Mesendoderm (in vitro differentiated cells): Measurements from ENCODE around the gene PRSS2.

ENCODE experiments used
- DNase-seq: peaks from one replicate; pipeline ENCODE4 v3.0.0; 2013
- H2AK5ac ChIP-seq: 2 replicates; pipeline ENCODE4 v1.6.1; 2013; ENCODE audit warnings: low read length, inconsistent platforms
- H2BK120ac ChIP-seq: 2 replicates; pipeline ENCODE4 v1.6.1; 2013; ENCODE audit warnings: low read depth, mild to moderate bottlenecking, low read length, moderate library complexity, mixed read lengths
- H2BK15ac ChIP-seq: replicated peaks from 2 replicates; pipeline ENCODE4 v1.6.1; 2013; ENCODE audit warnings: low read depth, mild to moderate bottlenecking, moderate library complexity
- H2BK5ac ChIP-seq: 2 replicates; pipeline ENCODE4 v1.6.1; 2013; ENCODE audit warnings: low read length, inconsistent platforms
- H3K18ac ChIP-seq: 2 replicates; pipeline ENCODE4 v1.6.1; 2013; ENCODE audit warnings: mild to moderate bottlenecking, low read length, mixed read lengths
- H3K23ac ChIP-seq: one replicate; pipeline ENCODE4 v1.6.1; 2013; ENCODE audit warnings: low read length
- H3K27ac ChIP-seq: 2 replicates; pipeline ENCODE4 v1.5.1; 2013; ENCODE audit warnings: low read depth, mild to moderate bottlenecking, inconsistent platforms, low read length, moderate library complexity
- H3K27me3 ChIP-seq: 2 replicates; pipeline ENCODE4 v1.6.1; 2013; ENCODE audit warnings: low read length, control low read depth, mild to moderate bottlenecking, inconsistent platforms; ENCODE audit not compliant: insufficient read depth, poor library complexity
- H3K36me3 ChIP-seq: 2 replicates; pipeline ENCODE4 v1.6.1; 2013; ENCODE audit warnings: low read length, inconsistent platforms; ENCODE audit not compliant: control insufficient read depth, insufficient read depth
- H3K4ac ChIP-seq: one replicate; pipeline ENCODE4 v1.6.1; 2013; ENCODE audit warnings: low read depth, mild to moderate bottlenecking, low read length, moderate library complexity
- H3K4me1 ChIP-seq: 2 replicates; pipeline ENCODE4 v1.6.1; 2013; ENCODE audit warnings: low read depth, low read length, inconsistent platforms; ENCODE audit not compliant: control insufficient read depth
- H3K4me2 ChIP-seq: 2 replicates; pipeline ENCODE4 v1.6.1; 2013; ENCODE audit warnings: low read length
- H3K4me3 ChIP-seq: 2 replicates; pipeline ENCODE4 v1.5.1; 2013; ENCODE audit warnings: mild to moderate bottlenecking, low read length
- H3K56ac ChIP-seq: one replicate; pipeline ENCODE4 v1.6.1; 2013; ENCODE audit warnings: low read length
- H3K79me1 ChIP-seq: 2 replicates; pipeline ENCODE4 v1.6.1; 2013; ENCODE audit warnings: low read length, inconsistent platforms
- H3K79me2 ChIP-seq: 2 replicates; pipeline ENCODE4 v1.6.1; 2013; ENCODE audit warnings: mild to moderate bottlenecking, low read length; ENCODE audit not compliant: control insufficient read depth, insufficient read depth
- H3K9ac ChIP-seq: 2 replicates; pipeline ENCODE4 v1.6.1; 2013; ENCODE audit warnings: low read length, inconsistent platforms
- H4K5ac ChIP-seq: one replicate; pipeline ENCODE4 v1.6.1; 2013; ENCODE audit warnings: low read length
- H4K8ac ChIP-seq: one replicate; pipeline ENCODE4 v1.6.1; 2013; ENCODE audit warnings: low read depth, mild to moderate bottlenecking, control low read depth, low read length, moderate library complexity
- WGBS: extraction: QIAGEN DNeasy Blood & Tissue Kit; methylation state at CpG from one replicate; pipeline ENCODE4 v1.1.7; 2013; ENCODE audit warnings: low lambda C conversion rate, missing lambda C conversion rate; ENCODE audit not compliant: insufficient coverage; ENCODE audit errors: extremely low coverage; 5-methylcytosine and 5-hydroxymethylcytosine counted together

PRSS2 gene

DNA sequence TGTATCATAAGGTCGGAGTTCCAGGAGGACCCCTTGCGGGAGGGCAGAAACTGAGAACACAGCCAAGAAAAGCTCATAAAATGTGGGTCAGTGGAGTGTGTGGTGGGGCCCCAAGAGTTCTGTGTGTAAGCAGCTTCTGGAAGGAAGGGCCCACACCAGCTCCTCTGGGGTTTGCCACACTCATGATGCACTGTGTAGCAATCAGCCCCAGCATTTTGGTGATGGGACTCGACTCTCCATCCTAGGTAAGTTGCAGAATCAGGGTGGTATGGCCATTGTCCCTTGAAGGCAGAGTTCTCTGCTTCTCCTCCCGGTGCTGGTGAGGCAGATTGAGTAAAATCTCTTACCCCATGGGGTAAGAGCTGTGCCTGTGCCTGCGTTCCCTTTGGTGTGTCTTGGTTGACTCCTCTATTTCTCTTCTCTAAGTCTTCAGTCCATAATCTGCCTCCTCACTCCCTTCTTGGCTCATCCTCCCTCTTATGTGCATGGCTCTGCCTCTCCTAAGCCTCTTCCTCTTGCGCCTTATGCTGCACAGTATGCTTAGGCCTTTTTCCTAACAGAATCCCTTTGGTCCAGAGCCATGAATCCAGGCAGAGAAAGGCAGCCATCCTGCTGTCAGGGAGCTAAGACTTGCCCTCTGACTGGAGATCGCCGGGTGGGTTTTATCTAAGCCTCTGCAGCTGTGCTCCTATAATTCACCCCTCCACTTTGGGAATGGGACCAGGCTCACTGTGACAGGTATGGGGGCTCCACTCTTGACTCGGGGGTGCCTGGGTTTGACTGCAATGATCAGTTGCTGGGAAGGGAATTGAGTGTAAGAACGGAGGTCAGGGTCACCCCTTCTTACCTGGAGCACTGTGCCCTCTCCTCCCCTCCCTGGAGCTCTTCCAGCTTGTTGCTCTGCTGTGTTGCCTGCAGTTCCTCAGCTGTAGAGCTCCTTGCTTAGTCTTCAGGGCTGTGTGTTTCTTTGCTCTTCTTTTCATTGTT lies 17.8 kb downstream of the PRSS2 start:
- no peak overlapping the region for H2BK120ac ChIP-seq
- no peak overlapping the region for H3K23ac ChIP-seq
- H4K5ac ChIP-seq, result no peak overlapping the region
- no peak overlapping the region for H3K4me2 ChIP-seq
- WGBS, result no CpG with 5 or more reads among the region's 10 CpGs
- no peak overlapping the region for H3K18ac ChIP-seq
- no peaks in the 10 kb centered on the region for H3K36me3 ChIP-seq
- no peak overlapping the region for H2BK5ac ChIP-seq
- no peak overlapping the region for H2AK5ac ChIP-seq
- no peak overlapping the region for H3K56ac ChIP-seq
- no peak overlapping the region for H3K9ac ChIP-seq
- no peak overlapping the region for H3K4ac ChIP-seq
- H2BK15ac ChIP-seq, result no peak overlapping the region
- no peaks in the 10 kb centered on the region for H3K79me2 ChIP-seq
- no peak for DNase-seq
- no peaks in the 10 kb centered on the region for H3K4me1 ChIP-seq
- H3K79me1 ChIP-seq, result no peaks in the 10 kb centered on the region
- H3K27me3 ChIP-seq, result no peaks in the 10 kb centered on the region
- H4K8ac ChIP-seq, result no peak overlapping the region
- no peak overlapping the region for H3K4me3 ChIP-seq
- H3K27ac ChIP-seq, result no peak overlapping the region

DNA sequence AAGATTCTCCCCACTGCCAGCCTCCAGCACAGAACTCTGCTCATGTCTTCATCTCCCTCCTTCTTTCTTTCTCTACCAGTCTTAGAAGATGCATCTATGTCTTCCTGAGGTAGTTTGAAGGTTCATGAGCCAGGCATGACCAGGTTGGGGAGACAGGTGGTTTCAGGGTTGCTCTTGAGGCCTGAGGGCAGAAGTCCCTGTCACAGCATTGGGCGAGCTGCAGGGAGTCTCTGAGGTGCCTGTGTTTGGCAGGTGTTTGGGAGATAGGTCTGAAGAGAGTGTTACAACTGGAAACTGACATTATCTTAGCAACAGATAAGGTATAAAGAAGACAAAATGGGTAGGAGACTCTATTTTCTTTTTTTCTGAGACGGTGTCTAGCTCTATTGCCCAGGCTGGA lies 18.7 kb downstream of the PRSS2 start:
- no peaks in the 10 kb centered on the region for H3K79me1 ChIP-seq
- H3K36me3 ChIP-seq, result no peaks in the 10 kb centered on the region
- no peak overlapping the region for H3K4ac ChIP-seq
- no peak overlapping the region for H4K5ac ChIP-seq
- no peaks in the 10 kb centered on the region for H3K4me1 ChIP-seq
- no peak overlapping the region for H3K4me2 ChIP-seq
- no peak for DNase-seq
- H3K9ac ChIP-seq, result no peak overlapping the region
- no peak overlapping the region for H3K27ac ChIP-seq
- no peak overlapping the region for H3K56ac ChIP-seq
- WGBS, result no CpG with 5 or more reads among the region's 2 CpGs
- no peak overlapping the region for H3K23ac ChIP-seq
- H2BK5ac ChIP-seq, result no peak overlapping the region
- H3K4me3 ChIP-seq, result no peak overlapping the region
- H2AK5ac ChIP-seq, result no peak overlapping the region
- no peak overlapping the region for H2BK120ac ChIP-seq
- H3K18ac ChIP-seq, result no peak overlapping the region
- no peak overlapping the region for H4K8ac ChIP-seq
- no peak overlapping the region for H2BK15ac ChIP-seq
- no peaks in the 10 kb centered on the region for H3K27me3 ChIP-seq
- H3K79me2 ChIP-seq, result no peaks in the 10 kb centered on the region

GRCh38 chr7:142790056-142790455 lies 19.3 kb downstream of the PRSS2 start:
- Histone ChIP-seq H3K27me3 (no peaks in the 10 kb centered on the region), H3K56ac (no peak overlapping the region), H3K36me3 (no peaks in the 10 kb centered on the region), H3K4me2 (no peak overlapping the region), H2BK15ac (no peak overlapping the region), H3K9ac (no peak overlapping the region), H4K5ac (no peak overlapping the region), H2BK120ac (no peak overlapping the region), H4K8ac (no peak overlapping the region), H3K79me1 (no peaks in the 10 kb centered on the region), H3K4ac (no peak overlapping the region), H2AK5ac (no peak overlapping the region), H3K79me2 (no peaks in the 10 kb centered on the region), H2BK5ac (no peak overlapping the region), H3K18ac (no peak overlapping the region), H3K4me1 (no peaks in the 10 kb centered on the region), H3K23ac (no peak overlapping the region), H3K4me3 (no peak overlapping the region), H3K27ac (no peak overlapping the region)
- WGBS, result no CpG with 5 or more reads among the region's 3 CpGs
- DNase-seq, result no peak

DNA sequence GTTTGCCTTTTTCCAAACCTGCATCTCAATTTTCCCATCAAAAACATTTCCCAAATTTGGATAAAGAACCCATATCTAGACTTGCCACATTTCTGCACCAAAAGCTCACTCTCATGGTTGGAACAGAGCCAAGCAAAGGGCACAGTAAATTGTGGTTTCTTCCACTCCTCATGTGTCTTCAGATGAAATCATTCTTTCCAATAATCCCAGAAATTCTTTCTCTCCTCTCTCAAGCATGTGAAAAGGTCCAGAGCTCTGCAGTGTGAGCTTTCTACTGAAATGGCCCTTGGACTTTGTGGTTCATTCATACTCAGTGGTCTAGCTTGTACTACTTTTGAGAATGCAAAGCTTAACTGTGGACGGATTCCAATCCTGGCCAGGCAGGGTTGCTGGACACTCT lies 19.8 kb downstream of the PRSS2 start:
- WGBS, result no CpG with 5 or more reads among the region's 1 CpG
- no peak overlapping the region for H3K4ac ChIP-seq
- H3K27me3 ChIP-seq, result no peaks in the 10 kb centered on the region
- no peak overlapping the region for H3K56ac ChIP-seq
- H3K79me2 ChIP-seq, result no peaks in the 10 kb centered on the region
- H3K9ac ChIP-seq, result no peak overlapping the region
- no peak overlapping the region for H4K5ac ChIP-seq
- H2AK5ac ChIP-seq, result no peak overlapping the region
- H4K8ac ChIP-seq, result no peak overlapping the region
- H2BK5ac ChIP-seq, result no peak overlapping the region
- no peak overlapping the region for H3K4me3 ChIP-seq
- no peaks in the 10 kb centered on the region for H3K36me3 ChIP-seq
- no peaks in the 10 kb centered on the region for H3K79me1 ChIP-seq
- no peak overlapping the region for H3K27ac ChIP-seq
- H3K18ac ChIP-seq, result no peak overlapping the region
- H3K4me2 ChIP-seq, result no peak overlapping the region
- no peak for DNase-seq
- no peaks in the 10 kb centered on the region for H3K4me1 ChIP-seq
- no peak overlapping the region for H2BK120ac ChIP-seq
- no peak overlapping the region for H2BK15ac ChIP-seq
- H3K23ac ChIP-seq, result no peak overlapping the region

DNA sequence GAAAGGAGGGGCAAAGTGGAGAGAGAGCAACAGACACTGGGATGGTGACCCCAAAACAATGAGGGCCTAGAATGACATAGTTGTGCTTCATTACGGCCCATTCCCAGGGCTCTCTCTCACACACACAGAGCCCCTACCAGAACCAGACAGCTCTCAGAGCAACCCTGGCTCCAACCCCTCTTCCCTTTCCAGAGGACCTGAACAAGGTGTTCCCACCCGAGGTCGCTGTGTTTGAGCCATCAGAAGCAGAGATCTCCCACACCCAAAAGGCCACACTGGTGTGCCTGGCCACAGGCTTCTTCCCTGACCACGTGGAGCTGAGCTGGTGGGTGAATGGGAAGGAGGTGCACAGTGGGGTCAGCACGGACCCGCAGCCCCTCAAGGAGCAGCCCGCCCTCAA lies 20.7 kb downstream of the PRSS2 start:
- Histone ChIP-seq H3K4me1 (peaks cover 4% of the 10 kb centered on the region), H4K8ac (no peak overlapping the region), H3K23ac (no peak overlapping the region), H4K5ac (no peak overlapping the region), H3K9ac (no peak overlapping the region), H3K79me2 (no peaks in the 10 kb centered on the region), H3K36me3 (no peaks in the 10 kb centered on the region), H3K18ac (no peak overlapping the region), H3K79me1 (no peaks in the 10 kb centered on the region), H3K4me3 (no peak overlapping the region), H2BK5ac (no peak overlapping the region), H3K4ac (no peak overlapping the region), H3K56ac (no peak overlapping the region), H3K4me2 (no peak overlapping the region), H2BK120ac (no peak overlapping the region), H3K27ac (no peak overlapping the region), H3K27me3 (no peaks in the 10 kb centered on the region), H2BK15ac (no peak overlapping the region), H2AK5ac (no peak overlapping the region)
- no CpG with 5 or more reads among the region's 7 CpGs for WGBS
- DNase-seq, result no peak
